ENCODE data around the gene SENP8.
A peak's percentile ranks its signal among the peaks of the same experiment; 100 is the strongest.
"Not testable (repeated sequence)": the region's sequence is repeated elsewhere in the genome, so short reads cannot be mapped to it uniquely, and the experiment has no call there.

SENP8 gene

DNA sequence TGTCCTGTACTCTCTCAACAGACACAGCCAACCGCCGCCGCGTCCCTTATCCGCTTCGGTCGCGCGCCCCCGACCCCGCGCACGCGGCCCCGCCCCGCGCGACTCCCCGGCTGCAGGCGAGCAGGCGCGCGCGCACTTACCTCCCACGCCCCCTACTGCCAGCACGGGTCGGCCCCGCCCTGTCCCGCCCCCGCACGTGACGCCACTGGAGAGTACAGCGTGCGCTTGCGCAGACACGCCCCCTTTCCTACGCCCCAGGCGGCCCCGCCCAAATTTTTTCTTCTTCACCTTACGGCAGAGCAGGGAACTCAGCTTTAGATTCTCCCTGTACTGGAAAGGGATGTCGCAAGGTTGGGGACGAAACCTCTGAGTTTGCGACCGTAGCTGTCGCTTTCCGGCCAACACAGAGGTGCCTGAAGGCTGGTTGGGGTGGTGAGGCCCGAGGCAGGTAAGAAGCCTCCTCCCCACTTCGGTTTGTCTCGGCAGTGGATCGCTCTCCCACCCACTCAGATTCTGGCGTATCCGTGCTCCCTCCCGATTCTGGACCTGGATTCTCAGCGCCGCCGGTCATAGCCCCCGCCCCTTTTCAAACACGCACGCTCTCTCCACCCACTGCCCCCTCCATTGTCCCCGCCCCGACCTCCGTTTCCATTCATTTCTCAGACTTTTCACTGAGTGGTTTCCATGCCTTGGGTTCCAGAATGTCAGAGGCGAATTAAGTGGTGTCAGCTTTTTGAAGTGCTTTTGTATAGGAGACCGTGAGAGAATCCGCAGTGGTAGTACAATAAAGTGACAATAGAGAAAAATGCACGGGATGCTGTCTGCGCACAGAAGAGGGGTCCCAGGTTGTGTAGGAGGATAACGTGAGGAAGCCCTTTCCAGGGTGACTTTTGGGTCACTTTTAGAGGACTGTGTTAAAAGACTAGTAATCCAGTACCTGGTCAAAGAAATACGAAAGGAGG, at the start of gene SENP8, which contains the start of gene MYO9A:
TSS of gene SENP8 (plus strand) at position 387 of the 962 bp plus-strand sequence. CDS start 21,221 bp downstream, outside the sequence.
TSS of gene MYO9A (minus strand) at position 134 of the 962 bp plus-strand sequence. CDS start 71,587 bp downstream, outside the sequence.
- DNase-seq = peak; percentile 89

- no peak for DNase-seq
Observed at GRCh38 chr15:72068856-72069255, 49.3 kb upstream of the SENP8 start.

DNA sequence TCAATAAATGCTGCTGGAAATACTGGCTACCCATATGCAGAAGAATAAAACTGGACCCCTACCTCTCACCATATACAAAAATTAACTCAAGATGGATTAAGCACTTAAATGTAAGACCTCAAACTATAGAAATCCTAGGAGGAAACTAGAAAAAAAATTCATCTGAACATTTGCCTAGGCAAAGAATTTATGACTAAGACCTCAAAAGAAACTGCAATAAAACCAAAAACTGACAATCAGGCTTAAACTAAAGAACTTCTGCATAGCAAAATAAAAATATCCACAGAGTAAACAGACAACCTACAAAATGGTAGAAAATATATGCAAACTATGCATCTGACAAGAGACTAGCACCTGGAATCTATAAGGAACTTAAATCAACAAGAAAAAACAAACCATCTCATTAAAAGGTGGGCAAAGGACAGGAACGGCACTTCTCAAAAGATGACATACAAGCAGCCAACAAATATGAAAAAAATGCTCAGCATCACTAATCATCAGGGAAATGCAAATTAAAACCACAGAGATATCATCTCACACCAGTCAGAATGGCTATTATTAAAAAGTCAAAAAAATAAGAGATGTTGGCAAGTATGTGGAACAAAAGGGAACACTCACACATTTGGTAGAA, 47.3 kb upstream of the SENP8 start:
- no peak for DNase-seq

- not testable (repeated sequence) for DNase-seq
Observed at GRCh38 chr15:72071448-72071825, 46.8 kb upstream of the SENP8 start.

DNA sequence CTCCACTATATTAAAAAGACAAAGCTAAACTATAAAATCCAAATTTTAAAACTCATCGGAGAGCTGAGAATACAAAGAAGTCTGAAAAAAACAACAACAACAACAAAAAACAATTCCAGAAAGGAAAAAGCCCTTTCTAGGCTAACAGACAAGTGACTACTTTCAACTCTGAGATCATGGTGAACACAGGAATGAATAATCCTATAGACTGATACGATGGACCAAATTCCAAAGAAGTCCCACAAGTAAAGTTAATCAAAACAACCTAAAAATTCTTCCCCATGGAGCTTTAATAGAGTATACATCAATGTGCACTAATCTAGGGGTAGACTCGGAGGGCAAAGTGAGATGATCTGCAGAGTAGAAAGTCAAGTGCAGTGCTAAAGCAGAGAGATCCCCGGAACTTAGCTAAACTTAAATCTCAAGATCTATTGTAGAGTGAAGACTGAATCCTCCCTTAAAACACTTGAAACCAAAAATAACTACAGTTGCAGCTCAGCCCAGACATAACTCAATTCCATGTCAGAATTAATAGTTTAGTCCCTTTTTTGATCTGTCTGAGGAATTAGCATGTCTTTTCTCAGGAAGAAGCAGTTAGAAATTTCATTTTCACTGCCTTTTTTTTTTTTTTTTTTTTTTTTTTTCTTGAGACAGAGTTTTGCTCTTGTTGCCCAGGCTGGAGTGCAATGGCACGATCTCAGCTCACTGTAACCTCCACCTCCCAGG, 43.7 kb upstream of the SENP8 start:
- DNase-seq = no peak

- no peak for DNase-seq
Observed at GRCh38 chr15:72077950-72078349, 40.3 kb upstream of the SENP8 start.

GRCh38 chr15:72078887-72079286, 39.3 kb upstream of the SENP8 start:
- no peak for DNase-seq

GRCh38 chr15:72082176-72082575, 36.0 kb upstream of the SENP8 start:
- DNase-seq = no peak

GRCh38 chr15:72086010-72086697, 32.0 kb upstream of the SENP8 start:
- DNase-seq = no peak

DNA sequence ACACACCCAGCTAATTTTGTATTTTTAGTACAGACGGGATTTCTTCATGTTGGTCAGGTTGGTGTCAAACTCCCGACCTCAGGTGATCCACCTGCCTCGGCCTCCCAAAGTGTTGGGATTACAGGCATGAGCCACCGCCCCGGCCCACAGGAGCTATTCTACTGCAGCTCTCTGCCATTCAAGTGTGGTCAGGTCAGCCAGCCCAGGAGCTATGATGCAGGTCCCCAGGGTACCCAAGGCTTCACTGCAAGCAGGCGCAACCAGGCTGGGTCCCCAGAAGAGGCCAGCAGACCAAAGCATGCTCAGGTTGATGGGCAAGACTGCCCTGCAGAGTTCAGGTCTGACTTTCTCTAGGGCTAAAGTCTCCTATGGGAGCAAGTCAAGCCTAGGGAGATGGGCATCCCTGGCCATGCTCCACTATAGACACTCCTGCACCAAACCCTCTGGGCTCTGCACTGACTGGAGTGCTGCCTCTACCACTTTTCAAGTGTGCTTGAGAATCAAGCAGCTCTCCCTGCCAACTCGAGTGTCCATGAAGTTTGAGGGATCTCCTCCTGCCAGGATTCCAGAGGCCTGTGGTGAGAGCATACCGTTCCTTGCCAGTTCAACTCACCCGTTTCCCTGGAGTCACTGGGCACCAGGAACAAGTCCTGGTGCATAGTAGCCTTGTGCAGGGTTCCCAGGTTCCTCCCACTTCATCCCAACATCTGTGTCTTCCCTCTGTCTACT, 31.1 kb upstream of the SENP8 start:
- no peak for DNase-seq

DNA sequence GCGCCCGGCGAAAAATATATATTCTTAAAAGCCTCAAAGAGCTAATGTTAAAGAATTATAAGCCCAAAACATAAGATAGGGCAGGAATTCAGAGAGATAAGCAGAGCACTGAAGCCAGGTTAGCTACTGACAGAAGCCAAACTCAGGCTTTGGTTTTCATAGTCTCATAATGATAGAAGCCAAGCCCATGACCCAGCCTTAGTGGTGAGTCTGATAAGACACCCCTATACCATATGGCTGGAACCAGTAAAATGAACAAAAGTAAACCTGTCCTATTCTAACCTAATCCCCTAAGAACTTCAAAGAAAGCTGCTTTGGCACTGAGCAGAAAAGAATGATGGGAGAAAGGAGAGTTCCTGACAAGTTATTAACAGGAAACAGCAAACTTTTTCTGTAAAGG, 26.2 kb upstream of the SENP8 start:
- DNase-seq = no peak

- DNase-seq = no peak
Observed at GRCh38 chr15:72092691-72093090, 25.5 kb upstream of the SENP8 start.

GRCh38 chr15:72096796-72097195, 21.4 kb upstream of the SENP8 start:
- no peak for DNase-seq

GRCh38 chr15:72098040-72098439, 20.2 kb upstream of the SENP8 start:
- no peak for DNase-seq

GRCh38 chr15:72099155-72099554, 19.0 kb upstream of the SENP8 start:
- DNase-seq = no peak

DNA sequence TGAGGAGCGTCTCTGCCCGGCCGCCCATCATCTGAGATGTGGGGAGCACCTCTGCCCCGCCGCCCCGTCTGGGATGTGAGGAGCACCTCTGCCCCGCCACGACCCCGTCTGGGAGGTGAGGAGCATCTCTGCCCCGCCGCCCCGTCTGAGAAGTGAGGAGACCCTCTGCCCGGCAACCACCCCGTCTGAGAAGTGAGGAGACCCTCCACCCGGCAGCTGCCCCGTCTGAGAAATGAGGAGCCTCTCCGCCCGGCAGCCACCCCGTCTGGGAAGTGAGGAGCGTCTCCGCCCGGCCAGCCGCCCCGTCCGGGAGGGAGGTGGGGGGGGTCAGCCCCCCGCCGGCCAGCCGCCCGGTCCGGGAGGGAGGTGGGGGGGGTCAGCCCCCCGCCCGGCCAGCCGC, 17.7 kb upstream of the SENP8 start:
- DNase-seq = not testable (repeated sequence)

DNA sequence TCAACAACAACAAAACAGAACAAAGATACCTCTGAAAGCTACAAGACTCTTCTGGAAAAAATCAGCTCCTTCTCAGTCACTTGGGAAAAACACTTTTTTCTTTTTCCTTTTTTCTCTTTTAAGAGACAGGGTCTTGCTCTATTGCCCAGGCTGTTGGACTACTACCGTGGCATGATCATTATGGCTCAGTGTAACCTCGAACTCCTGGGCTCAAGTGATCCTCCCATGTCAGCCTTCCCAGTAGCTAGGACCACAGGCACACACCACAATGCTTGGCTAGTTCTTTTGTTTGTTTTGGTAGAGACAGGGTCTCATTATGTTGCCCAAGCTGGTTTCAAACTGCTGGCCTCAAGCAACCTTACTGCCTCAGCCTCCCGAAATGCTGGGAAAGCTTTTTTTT, 13.1 kb upstream of the SENP8 start:
- DNase-seq = no peak

DNA sequence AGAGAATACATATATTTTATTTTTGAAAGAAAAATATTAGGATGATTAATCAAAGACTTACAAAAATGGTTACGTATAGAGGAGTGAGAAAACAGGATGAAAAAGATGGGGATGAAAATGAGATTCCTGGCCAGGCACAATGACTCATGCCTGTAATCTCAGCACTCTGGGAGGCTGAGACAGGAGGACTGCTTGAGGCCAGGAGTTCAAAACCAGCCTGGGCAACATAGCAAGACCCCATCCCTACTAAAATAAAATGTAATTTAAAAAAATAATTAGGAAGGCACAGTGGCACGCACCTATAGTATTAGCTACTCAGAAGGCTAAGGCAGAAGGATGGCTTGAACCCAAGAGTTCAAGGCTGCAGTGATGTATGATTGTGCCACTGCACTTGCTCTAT, 12.1 kb upstream of the SENP8 start:
- no peak for DNase-seq

DNA sequence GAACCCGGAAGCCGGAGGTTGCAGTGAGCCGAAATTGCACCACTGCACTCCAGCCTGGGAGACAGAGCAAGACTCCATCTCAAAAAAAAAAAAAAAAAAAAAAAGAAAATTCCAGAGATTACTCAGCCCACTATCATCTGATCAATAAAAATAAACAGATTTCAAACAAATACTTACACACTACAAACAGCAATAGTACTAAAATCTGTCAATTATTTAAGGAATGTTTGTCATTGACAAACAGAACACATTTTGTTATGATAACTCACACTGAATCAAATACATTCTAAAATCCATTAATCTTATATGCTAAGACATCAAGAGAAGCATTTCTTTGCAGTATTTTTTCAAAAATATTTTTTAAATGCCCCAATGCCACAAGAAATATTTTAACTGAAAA, 7.8 kb upstream of the SENP8 start:
- DNase-seq = no peak

DNA sequence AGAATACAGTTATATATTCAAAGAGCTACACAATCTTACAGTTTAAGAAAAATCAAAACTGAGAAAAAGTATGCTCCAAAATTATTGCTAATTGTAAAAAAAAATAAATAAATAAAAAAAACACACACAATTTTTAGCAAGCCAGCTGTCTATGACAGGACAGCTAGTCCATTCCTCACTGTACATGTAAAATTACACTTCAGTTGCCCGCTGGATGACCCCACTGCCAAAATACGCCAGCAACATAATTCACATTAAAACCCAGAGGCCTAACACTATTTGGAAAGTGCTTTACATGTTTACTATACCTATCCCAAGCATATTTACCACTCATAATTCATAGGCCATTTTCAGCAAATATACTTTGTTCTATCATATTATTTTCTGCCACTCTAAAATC, 6.1 kb upstream of the SENP8 start:
- no peak for DNase-seq

DNA sequence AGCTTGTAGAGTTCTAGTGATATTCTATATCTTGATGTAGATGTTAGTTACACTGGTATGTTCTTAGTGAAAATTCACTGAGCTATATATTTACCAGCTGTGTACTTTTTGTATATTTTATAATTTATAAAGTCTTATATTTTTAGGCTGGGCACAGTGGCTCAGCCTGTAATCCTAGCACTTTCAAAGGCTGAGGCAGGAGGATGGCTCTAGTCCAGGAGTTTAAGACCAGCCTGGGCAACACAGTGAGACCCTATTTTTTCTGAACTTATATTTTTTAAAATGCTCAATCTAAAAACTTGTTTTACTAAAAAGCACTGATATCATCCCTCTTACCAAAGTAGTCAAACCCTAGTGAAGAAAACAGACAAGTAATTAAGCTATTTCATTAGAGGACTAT, 5.4 kb upstream of the SENP8 start:
- no peak for DNase-seq

All from SIG-M5 (cell line).